Heart left ventricle (tissue), 16 donors: ENCODE results near the gene EPB41L4B. TPM values are rescaled to one million over a fixed set of nuclear protein-coding genes. Genes with fewer than 3 reads are reported as not detected.
"Not testable (repeated sequence)": the region's sequence is repeated elsewhere in the genome, so short reads cannot be mapped to it uniquely, and the experiment has no call there.

Source experiments
- ATAC-seq, 4 donors: fragments of 200-7000 bp; cut with Tn5 transposase; one replicate each; pipeline ENCODE4 v1.9.1; 2020 to 2022; ENCODE audit warnings: moderate library complexity in 4 of 4, mild to moderate bottlenecking in 3 of 4, moderate number of reproducible peaks in 1 of 4
- DNase-seq, 5 donors: peaks; one replicate each; pipeline ENCODE4 v3.0.0-alpha.2; 2020
- H3K27ac ChIP-seq, 12 donors: fragments of 200-600 bp; sonication (generic) in 4 of 12; one replicate each; pipeline versions ENCODE4 v1.5.0 to v1.8.0; 2016 to 2022; ENCODE audit warnings: mild to moderate bottlenecking in 2 of 12
- H3K27me3 ChIP-seq, 9 donors: fragments of 200-600 bp; sonication (generic) in 2 of 9; one replicate each; pipeline versions ENCODE4 v1.5.1 to v1.8.0; 2016 to 2022; ENCODE audit warnings: mild to moderate bottlenecking in 3 of 9
- H3K36me3 ChIP-seq, 9 donors: fragments of 200-600 bp; sonication (generic) in 2 of 9; one replicate each; pipeline versions ENCODE4 v1.5.0 to v1.8.0; 2018 to 2022; ENCODE audit warnings: mild to moderate bottlenecking in 2 of 9
- H3K4me1 ChIP-seq, 12 donors: fragments of 200-600 bp; sonication (generic) in 4 of 12; one replicate each; pipeline versions ENCODE4 v1.5.0 to v1.8.0; 2016 to 2022; ENCODE audit warnings: mild to moderate bottlenecking in 3 of 12
- H3K4me3 ChIP-seq, 12 donors: fragments of 200-600 bp; sonication (generic) in 4 of 12; one replicate each; pipeline versions ENCODE4 v1.5.0 to v1.8.0; 2017 to 2022; ENCODE audit warnings: mild to moderate bottlenecking in 9 of 12, moderate library complexity in 4 of 12
- H3K9me3 ChIP-seq, 12 donors: fragments of 200-600 bp; sonication (generic) in 4 of 12; one replicate each; pipeline versions ENCODE4 v1.5.0 to v1.8.0; 2016 to 2022; ENCODE audit warnings: mild to moderate bottlenecking in 1 of 12
- CTCF ChIP-seq, 12 donors: fragments of 200-600 bp; sonication (generic) in 4 of 12; IDR thresholded peaks; one replicate each; pipeline versions ENCODE4 v1.5.0 to v1.8.0; 2018 to 2022; ENCODE audit warnings: antibody characterized with exemption in 12 of 12, mild to moderate bottlenecking in 5 of 12
- POLR2A ChIP-seq, 2 donors: fragments of 450-650 bp; IDR thresholded peaks; one replicate each; pipeline ENCODE4 v1.6.1; 2017; ENCODE audit warnings: antibody characterized with exemption in 2 of 2, mild to moderate bottlenecking in 2 of 2, moderate library complexity in 2 of 2
- WGBS, 4 donors: extraction: QIAGEN DNeasy Blood & Tissue Kit in 2 of 4; methylation state at CpG; one replicate each; pipeline versions ENCODE4 v1.1.5 to v1.1.7; 2013 to 2018; 5-methylcytosine and 5-hydroxymethylcytosine counted together
- intact Hi-C, 10 donors: fragments of 100-400 bp; cut with DNase I; formaldehyde crosslinking; loops; one replicate each; pipeline versions ENCODE4 v1.11.1 to v1.14.2; 2022
- polyA plus RNA-seq, 2 donors: library from polyadenylated mRNA; stranded (reverse); fragments of 200-250 nt; gene quantifications; one replicate each; pipeline ENCODE4 v1.2.3, GENCODE V29; 2013
- total RNA-seq, 9 donors: library from RNA; depleted of rRNA in 2 of 9; stranded (reverse); fragments of >200 nt in 2 of 9; fragmentation: NEBNext Ultra II Directional in 3 of 9; extraction: Animal tissue kit (Norgen Biotek cat#: 25700) in 3 of 9; gene quantifications; one replicate each; pipeline versions ENCODE4 v1.1.0 to v1.2.4, GENCODE V29; 2016 to 2023
- donor health status: ischemic (EF 13 %, LVEDD 7.1; RV severe dilation, severe dysfunction).
- donor health status: healthy with polysubstance abuse.
- donor health status: DM: no; HTN: yes; CAD: no.
- donor health status: DM: no; HTN: no; CAD: no.
- donor health status: ischemic (EF 25% LVEDD 6.9; RV normal size, moderate dysfunction).
- donor health status: ischemic (EF 25% LVEDD 5.7; RV mildly dilated, moderate dysfunction).
- donor health status: healthy.
- donor health status: DM: yes; HTN: yes; CAD: no.
- donor health status: ischemic (EF 35%, LVEDD 5.7; RV mildly dilated, moderate dysfunction).
- donor health status: nonischemic (EF 11% LVEDD 7.7; RV severe dilation, severe dysfunction).
- donor health status: DM: yes; HTN: yes; CAD: no.
- donor health status: PGD.
- donor health status: ischemic (EF 29% LVEDD 5.4; RV normal size, mild dysfunction).
- donor health status: nonischemic (EF 23%, LVEDD 6.1; RV moderate dilation, normal function).

EPB41L4B gene
- total and polyA plus RNA-seq, 11 donors, result 0.71 to 16.5 (median 8.9) TPM

- intact Hi-C loops, result no loop called here
- H3K27ac ChIP-seq, result no peak overlapping the region
- ATAC-seq (no peak), DNase-seq (no peak)
- H3K9me3 ChIP-seq, result no peaks in the 10 kb centered on the region
- TF ChIP-seq POLR2A (IDR thresholded peaks at IDR 0.05) (no peak), CTCF (IDR thresholded peaks at IDR 0.05) (no peak)
- no peak overlapping the region for H3K4me3 ChIP-seq
- no peaks in the 10 kb centered on the region for H3K27me3 ChIP-seq
- H3K36me3 ChIP-seq, result no peaks in the 10 kb centered on the region
- 66 to 73% (median 71%) methylated on average over 3 of the region's 3 CpGs for WGBS, 4 donors
- H3K4me1 ChIP-seq, result peaks cover 0 to 4% (median 0%) of the 10 kb centered on the region in 12 donors
Observed at GRCh38 chr9:109346904-109347303, 26.0 kb upstream of the EPB41L4B start.

- no peak overlapping the region for H3K27ac ChIP-seq
- 62 to 90% (median 80%) methylated on average over 3 of the region's 3 CpGs for WGBS, 4 donors
- intact Hi-C loops, result no loop called here
- H3K4me1 ChIP-seq, result peaks cover 0 to 4% (median 0%) of the 10 kb centered on the region in 12 donors
- TF ChIP-seq POLR2A (IDR thresholded peaks at IDR 0.05), result no peak
- no peak for TF ChIP-seq CTCF (IDR thresholded peaks at IDR 0.05)
- ATAC-seq, result no peak
- no peaks in the 10 kb centered on the region for H3K9me3 ChIP-seq
- no peak overlapping the region for H3K4me3 ChIP-seq
- H3K27me3 ChIP-seq, result no peaks in the 10 kb centered on the region
- H3K36me3 ChIP-seq, result no peaks in the 10 kb centered on the region
- no peak for DNase-seq
Observed at GRCh38 chr9:109344866-109345265, 24.0 kb upstream of the EPB41L4B start.

- DNase-seq (no peak), ATAC-seq (no peak)
- intact Hi-C loops, result no loop called here
- Histone ChIP-seq H3K36me3 (no peaks in the 10 kb centered on the region), H3K27me3 (no peaks in the 10 kb centered on the region), H3K4me1 (no peaks in the 10 kb centered on the region), H3K27ac (no peak overlapping the region), H3K9me3 (no peaks in the 10 kb centered on the region), H3K4me3 (no peak overlapping the region)
- WGBS, 4 donors, result 83 to 93% (median 88%) methylated on average over 4 of the region's 4 CpGs
- TF ChIP-seq POLR2A (IDR thresholded peaks at IDR 0.05) (no peak), CTCF (IDR thresholded peaks at IDR 0.05) (no peak)
Observed at GRCh38 chr9:109342878-109343277, 22.0 kb upstream of the EPB41L4B start.

GRCh38 chr9:109341561-109341960 is 20.7 kb upstream of the EPB41L4B start:
- DNase-seq (no peak), ATAC-seq (no peak)
- no peak for TF ChIP-seq POLR2A (IDR thresholded peaks at IDR 0.05)
- no peak for TF ChIP-seq CTCF (IDR thresholded peaks at IDR 0.05)
- Histone ChIP-seq H3K9me3 (no peaks in the 10 kb centered on the region), H3K36me3 (no peaks in the 10 kb centered on the region), H3K4me3 (no peak overlapping the region), H3K27me3 (no peaks in the 10 kb centered on the region), H3K4me1 (no peaks in the 10 kb centered on the region), H3K27ac (no peak overlapping the region)
- intact Hi-C loops, result no loop called here
- WGBS, 4 donors, result 58 to 76% (median 62%) methylated on average over 6 of the region's 6 CpGs

- ATAC-seq, H3K27ac ChIP-seq, intact Hi-C loops, DNase-seq, H3K27me3 ChIP-seq, H3K4me1 ChIP-seq, H3K9me3 ChIP-seq, H3K4me3 ChIP-seq, H3K36me3 ChIP-seq: not testable (repeated sequence)
- 86 to 96% (median 92%) methylated on average over 7 of the region's 7 CpGs for WGBS, 4 donors
Observed at GRCh38 chr9:109340979-109341378, 20.1 kb upstream of the EPB41L4B start.
